Suprapubic skin (tissue), 3 donors: Measurements from ENCODE around the gene IQGAP3.

ENCODE experiments used
- CTCF ChIP-seq, 2 donors: fragments of 200-600 bp in 1 of 2; fragments of 450-650 bp in 1 of 2; sonication (generic) in 1 of 2; IDR thresholded peaks; one replicate each; pipeline ENCODE4 v1.5.1; 2016 to 2019; ENCODE audit warnings: antibody characterized with exemption in 2 of 2, mild to moderate bottlenecking in 1 of 2, moderate library complexity in 1 of 2
- POLR2A ChIP-seq, 2 donors: fragments of 450-650 bp; IDR thresholded peaks; one replicate each; pipeline ENCODE4 v1.6.1; 2017; ENCODE audit warnings: antibody characterized with exemption in 2 of 2, mild to moderate bottlenecking in 2 of 2, moderate library complexity in 2 of 2

GRCh38 chr1:156509424-156510034, 62.8 kb downstream of the IQGAP3 start:
- TF ChIP-seq POLR2A (IDR thresholded peaks at IDR 0.05) (no peak), CTCF (IDR thresholded peaks at IDR 0.05) (no peak)
